Measurements from ENCODE around the gene LFNG. TPM values are rescaled to one million over a fixed set of nuclear protein-coding genes. Genes with fewer than 3 reads are reported as not detected.
A peak's percentile ranks its signal among the peaks of the same experiment; 100 is the strongest.

Gene LFNG
- total RNA-seq, 6 donors from 2014 or later, result 30.6 to 62.9 (median 45.2) TPM

DNA sequence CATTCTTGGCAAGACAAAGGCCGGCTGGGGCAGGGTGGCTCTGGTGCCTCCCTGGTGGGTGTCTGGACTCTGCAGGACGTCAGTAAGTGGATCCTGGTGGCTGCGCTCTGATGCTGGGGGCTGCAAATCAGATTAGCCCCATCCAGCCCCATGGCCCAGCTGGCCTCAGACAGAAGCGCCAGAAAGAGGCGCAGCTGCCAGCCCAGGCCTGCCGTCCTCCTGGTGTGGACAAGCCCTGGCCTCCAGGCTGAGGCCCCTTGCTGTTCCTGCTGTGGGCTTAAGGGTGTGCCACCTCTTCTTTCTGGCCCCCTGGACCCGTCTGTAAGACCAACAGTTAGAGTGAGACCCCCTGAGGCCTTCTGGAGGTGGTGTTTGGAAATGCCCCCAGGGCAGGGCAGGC, 5.9 kb upstream of the LFNG start:
- 95 to 96% methylated on average over 4 to 6 of the region's 7 CpGs for whole genome bisulfite sequencing, 2 donors
- Histone ChIP-seq H3K4me1 (peaks cover 43 to 48% (median 45%) of the 10 kb centered on the region in 4 donors), H3K36me3 (no peaks in the 10 kb centered on the region), H3K9me3 (no peaks in the 10 kb centered on the region), H3K27ac (no peak overlapping the region), H3K27me3 (no peaks in the 10 kb centered on the region), H3K4me3 (no peak overlapping the region)
- TF ChIP-seq POLR2AphosphoS5 (IDR thresholded peaks at IDR 0.05) (no peak), POLR2A (IDR thresholded peaks at IDR 0.05) (no peak), EP300 (IDR thresholded peaks at IDR 0.05) (no peak)
- TF ChIP-seq, protein P1, sequence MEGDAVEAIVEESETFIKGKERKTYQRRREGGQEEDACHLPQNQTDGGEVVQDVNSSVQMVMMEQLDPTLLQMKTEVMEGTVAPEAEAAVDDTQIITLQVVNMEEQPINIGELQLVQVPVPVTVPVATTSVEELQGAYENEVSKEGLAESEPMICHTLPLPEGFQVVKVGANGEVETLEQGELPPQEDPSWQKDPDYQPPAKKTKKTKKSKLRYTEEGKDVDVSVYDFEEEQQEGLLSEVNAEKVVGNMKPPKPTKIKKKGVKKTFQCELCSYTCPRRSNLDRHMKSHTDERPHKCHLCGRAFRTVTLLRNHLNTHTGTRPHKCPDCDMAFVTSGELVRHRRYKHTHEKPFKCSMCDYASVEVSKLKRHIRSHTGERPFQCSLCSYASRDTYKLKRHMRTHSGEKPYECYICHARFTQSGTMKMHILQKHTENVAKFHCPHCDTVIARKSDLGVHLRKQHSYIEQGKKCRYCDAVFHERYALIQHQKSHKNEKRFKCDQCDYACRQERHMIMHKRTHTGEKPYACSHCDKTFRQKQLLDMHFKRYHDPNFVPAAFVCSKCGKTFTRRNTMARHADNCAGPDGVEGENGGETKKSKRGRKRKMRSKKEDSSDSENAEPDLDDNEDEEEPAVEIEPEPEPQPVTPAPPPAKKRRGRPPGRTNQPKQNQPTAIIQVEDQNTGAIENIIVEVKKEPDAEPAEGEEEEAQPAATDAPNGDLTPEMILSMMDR (IDR thresholded peaks at IDR 0.05), result no peak
- ATAC-seq (ENCODE audit: low FRiP score in 2 of 2), result no peak
- DNase-seq, result peak in 1 of 2 donors; percentile 62

DNA sequence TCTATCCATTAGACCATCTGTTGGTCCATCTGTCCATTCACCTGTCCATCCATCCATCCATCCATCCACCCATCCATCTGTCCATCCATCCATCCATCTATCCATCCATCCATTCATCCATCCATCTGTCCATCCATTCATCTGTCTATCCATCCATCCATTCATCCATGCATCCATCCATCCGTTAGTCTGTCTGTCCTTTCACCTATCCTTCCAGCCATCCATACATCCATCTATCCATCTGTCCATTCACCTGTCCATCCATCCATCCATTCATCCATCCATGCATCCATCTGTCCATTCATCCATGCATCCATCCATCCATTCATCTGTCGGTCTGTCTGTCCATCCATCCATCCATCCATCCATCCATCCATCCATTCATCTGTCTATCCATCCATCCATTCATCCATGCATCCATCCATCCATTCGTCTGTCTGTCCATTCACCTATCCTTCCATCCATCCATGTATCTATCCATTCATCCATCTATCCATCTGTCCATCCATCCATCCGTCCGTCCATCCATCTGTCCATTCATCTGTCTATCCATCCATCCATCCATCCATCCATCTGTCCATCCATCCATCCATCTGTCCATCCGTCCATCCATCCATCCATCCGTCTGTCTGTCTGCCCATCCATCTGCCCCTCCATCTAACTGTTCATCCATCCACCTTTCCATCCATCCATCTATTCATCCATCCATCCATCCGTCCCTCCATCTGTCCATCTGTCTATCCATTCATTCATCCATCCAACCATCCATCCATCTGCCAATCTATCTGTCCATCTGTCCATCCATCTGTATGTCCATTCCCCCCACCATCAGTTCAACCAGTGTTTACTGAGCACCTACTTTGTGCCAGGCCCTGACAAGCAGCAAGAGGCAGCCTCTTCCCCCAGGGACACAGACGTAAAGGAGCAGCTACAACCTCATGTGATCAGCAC, 4.8 kb upstream of the LFNG start:
- Histone ChIP-seq H3K36me3 (no peaks in the 10 kb centered on the region), H3K4me1 (peaks cover 40 to 46% (median 43%) of the 10 kb centered on the region in 4 donors), H3K9me3 (no peaks in the 10 kb centered on the region), H3K27ac (no peak overlapping the region), H3K4me3 (no peak overlapping the region), H3K27me3 (no peaks in the 10 kb centered on the region)
- TF ChIP-seq POLR2AphosphoS5 (IDR thresholded peaks at IDR 0.05) (no peak), POLR2A (IDR thresholded peaks at IDR 0.05) (no peak), EP300 (IDR thresholded peaks at IDR 0.05) (no peak)
- TF ChIP-seq, protein P1 (IDR thresholded peaks at IDR 0.05), result no peak
- 79 to 89% methylated on average over 9 of the region's 9 CpGs for WGBS, 2 donors
- no peak for ATAC-seq (ENCODE audit: low FRiP score in 2 of 2)
- no peak for DNase-seq

DNA sequence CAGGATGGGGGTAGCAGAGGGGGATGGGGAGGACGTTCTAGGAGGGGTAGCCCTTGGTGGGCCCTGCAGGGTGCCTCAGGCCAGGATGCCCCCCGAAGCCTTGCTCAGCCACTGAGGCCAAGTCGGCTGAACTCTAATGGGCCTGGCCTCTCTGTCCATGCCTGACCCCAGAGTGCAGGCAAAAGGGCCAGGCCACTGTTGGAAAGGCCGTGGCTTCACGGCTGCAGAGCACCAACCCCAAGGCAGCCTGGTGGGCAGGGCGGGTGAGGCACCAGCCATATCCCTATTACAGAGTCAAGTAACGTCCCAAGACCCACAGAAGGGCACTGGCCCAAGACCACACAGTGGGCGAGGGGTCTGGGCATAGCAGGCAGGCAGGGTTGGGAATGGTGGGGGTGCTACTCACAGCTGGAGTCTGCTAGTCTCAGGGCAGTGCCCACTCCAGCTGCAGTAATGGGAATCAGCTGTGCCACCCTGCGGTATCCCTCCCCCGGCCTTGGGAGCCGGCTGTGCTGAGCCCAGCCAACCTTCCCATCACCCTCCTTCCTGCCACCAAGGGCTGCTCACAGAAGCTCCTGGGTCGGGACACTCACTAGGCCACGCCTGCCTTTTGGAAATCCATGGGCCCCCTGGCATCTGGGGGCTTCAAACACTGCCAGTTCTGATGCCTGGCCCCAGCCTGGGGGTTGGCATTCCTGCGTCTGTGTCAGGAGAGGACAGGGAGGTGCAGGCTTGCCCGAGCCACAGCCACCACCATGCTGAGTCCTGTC, 4.0 kb upstream of the LFNG start:
- DNase-seq (peak in 1 of 2 donors; percentile 56), ATAC-seq (ENCODE audit: low FRiP score in 2 of 2) (no peak)
- H3K27ac ChIP-seq, result no peak overlapping the region
- H3K27me3 ChIP-seq, result no peaks in the 10 kb centered on the region
- H3K4me1 ChIP-seq, result peaks cover 39 to 46% (median 42%) of the 10 kb centered on the region in 4 donors
- TF ChIP-seq POLR2AphosphoS5 (IDR thresholded peaks at IDR 0.05) (no peak), EP300 (IDR thresholded peaks at IDR 0.05) (no peak), POLR2A (IDR thresholded peaks at IDR 0.05) (no peak)
- TF ChIP-seq, protein P1 (IDR thresholded peaks at IDR 0.05), result no peak
- no peaks in the 10 kb centered on the region for H3K9me3 ChIP-seq
- no peaks in the 10 kb centered on the region for H3K36me3 ChIP-seq
- WGBS, 2 donors, result 87 to 91% methylated on average over 6 to 11 of the region's 15 CpGs
- no peak overlapping the region for H3K4me3 ChIP-seq

DNA sequence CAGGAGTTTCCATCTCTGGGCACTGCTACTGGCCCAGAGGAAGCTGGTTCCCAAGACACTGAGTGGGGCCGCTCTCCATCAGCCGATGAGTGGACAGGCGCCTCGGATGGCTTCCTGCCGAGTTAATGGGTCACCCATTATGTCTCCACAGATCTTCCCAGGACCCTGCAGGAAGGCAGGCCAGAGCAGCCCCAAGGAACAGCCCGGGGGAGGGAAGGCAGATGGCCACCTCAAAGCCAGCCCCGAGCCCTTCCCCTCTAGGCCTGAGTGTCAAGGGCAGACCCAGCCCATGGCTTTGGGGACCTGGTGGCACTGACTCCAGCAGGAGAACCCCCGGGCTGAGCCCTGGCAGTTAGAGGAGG, 3.4 kb upstream of the LFNG start:
- peak in 1 of 2 donors; percentile 45 for DNase-seq
- ATAC-seq (ENCODE audit: low FRiP score in 2 of 2), result no peak
- Histone ChIP-seq H3K4me1 (peaks cover 39 to 46% (median 41%) of the 10 kb centered on the region in 4 donors), H3K27ac (no peak overlapping the region), H3K9me3 (no peaks in the 10 kb centered on the region), H3K4me3 (no peak overlapping the region), H3K27me3 (peaks cover 0 to 2% (median 0%) of the 10 kb centered on the region in 4 donors), H3K36me3 (no peaks in the 10 kb centered on the region)
- WGBS, 2 donors, result 95% methylated on average over 8 of the region's 8 CpGs; no CpG with 5 or more reads in 1 of the 2 donors
- TF ChIP-seq POLR2AphosphoS5 (IDR thresholded peaks at IDR 0.05) (no peak), EP300 (IDR thresholded peaks at IDR 0.05) (no peak), POLR2A (IDR thresholded peaks at IDR 0.05) (no peak)
- TF ChIP-seq, protein P1 (IDR thresholded peaks at IDR 0.05), result no peak

Data from upper lobe of left lung (tissue), 6 donors.